ENCODE measurements around the gene CDC25C. TPM values are rescaled to one million over a fixed set of nuclear protein-coding genes. Genes with fewer than 3 reads are reported as not detected.
"Not testable (repeated sequence)": the region's sequence is repeated elsewhere in the genome, so short reads cannot be mapped to it uniquely, and the experiment has no call there.

CDC25C gene
- polyA plus RNA-seq, 10 donors = 2.6 to 5.5 (median 4.0) TPM

DNA sequence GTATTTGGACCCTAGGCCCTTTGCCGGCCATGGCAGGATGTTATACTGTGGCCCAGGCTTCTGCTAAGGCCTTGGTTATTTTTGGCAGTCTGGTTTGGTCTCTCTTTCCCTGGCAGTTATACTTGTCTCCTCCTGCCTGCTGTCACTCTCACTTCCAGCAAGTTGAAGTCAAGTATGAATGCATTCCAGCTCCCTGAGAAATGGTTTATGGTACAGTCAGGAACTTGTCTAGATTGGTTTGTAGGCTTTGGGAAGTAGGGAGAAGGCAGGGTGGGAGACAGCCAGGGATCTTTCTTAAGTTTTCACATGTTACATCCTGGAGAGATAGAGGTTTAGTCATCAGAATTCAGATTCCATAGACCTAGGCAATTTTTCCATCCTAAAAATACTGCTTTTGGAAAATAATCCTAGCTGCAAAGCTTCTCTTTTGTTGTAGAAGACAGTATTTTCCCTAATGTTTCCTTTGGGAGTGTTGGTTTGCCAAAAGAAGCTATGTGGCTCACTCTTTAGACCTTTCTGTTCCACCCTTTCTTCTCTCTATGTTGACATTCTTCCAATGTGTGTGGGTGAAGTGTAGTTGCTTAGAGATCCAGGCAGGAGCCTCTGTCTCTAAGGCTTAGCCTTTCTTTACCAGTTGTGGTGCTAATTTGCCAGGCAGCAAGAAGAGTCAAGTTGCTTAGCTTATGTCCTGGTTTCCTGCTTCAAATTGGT, 18.4 kb upstream of the CDC25C start:
- no peak for DNase-seq

DNA sequence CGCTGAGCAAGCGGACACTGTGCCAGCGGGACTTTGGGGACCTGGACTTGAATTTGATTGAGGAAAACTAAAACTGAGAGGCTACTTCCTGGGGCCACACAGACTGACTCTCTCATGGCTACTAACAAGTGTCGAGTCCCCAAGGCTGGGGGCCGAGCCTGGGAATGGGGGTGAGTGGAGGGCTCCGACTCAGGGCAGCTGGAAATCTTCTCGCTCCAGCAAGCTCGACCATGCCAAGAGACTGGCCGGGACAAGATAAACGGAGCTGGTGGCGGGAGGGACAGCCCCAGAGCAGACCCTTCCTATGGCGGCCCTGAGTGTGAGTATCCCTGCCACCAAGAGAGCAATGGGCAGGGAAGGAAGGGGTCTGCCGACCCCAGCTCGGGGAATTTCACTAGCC, 15.3 kb upstream of the CDC25C start:
- DNase-seq = no peak

DNA sequence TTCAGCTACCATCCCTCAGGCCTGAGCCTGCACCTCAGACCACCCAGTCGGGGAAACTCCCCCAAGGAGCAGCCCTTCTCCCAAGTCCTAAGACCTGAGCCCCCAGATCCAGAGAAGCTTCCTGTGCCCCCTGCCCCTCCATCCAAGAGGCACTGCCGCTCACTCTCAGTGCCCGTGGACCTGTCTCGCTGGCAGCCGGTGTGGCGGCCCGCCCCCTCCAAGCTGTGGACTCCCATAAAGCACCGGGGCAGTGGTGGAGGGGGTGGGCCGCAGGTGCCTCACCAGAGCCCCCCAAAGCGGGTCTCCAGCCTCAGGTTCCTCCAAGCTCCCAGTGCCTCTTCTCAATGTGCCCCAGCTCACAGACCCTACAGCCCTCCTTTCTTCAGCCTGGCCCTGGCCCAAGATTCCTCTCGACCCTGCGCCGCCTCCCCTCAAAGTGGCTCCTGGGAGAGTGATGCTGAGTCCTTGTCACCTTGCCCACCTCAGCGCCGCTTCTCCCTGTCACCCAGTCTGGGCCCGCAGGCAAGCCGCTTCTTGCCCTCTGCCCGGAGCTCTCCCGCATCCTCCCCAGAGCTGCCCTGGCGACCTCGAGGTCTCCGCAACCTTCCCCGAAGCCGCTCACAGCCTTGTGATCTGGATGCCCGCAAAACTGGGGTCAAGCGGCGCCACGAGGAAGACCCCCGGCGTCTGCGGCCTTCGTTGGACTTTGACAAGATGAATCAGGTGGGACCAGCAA, 13.5 kb upstream of the CDC25C start:
- DNase-seq = no peak

DNA sequence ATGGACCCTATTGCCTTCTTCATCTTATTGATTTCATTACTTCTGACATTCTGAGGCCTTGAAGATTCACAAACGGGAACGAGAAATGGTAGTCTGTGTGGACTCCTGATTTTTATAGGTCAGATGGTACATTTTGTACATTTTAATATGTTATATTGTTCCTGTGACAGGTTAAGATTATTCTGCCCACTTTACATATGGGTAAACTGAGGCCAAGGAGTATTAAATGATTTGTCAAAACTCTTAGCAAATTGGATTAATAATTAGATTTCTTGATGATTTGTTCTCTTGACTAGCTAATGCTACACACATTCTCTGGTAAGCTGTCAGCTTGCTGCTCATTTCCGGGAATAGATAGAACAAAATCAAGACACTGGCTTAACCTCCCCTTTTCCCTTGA, 8.4 kb upstream of the CDC25C start:
- DNase-seq = no peak

DNA sequence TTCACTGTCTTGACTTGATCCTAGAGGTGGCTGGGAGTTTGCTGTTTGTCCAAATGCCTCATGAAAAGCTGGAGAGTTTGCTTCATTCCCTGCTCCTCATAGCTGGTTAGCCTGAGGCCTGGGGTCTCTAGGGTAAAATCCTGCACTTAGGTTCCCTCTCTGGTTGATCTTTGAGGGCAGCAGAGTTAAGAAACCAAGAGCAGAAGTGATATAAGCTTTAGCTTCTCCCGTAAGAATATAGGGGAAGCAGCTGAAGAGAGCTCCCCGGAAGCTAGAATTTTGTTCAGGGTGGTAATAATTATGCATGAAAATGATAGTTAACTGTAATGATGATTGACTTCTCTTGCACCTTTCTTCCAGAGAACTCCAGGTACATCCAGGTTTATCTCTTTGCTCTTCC, 7.9 kb upstream of the CDC25C start:
- no peak for DNase-seq

DNA sequence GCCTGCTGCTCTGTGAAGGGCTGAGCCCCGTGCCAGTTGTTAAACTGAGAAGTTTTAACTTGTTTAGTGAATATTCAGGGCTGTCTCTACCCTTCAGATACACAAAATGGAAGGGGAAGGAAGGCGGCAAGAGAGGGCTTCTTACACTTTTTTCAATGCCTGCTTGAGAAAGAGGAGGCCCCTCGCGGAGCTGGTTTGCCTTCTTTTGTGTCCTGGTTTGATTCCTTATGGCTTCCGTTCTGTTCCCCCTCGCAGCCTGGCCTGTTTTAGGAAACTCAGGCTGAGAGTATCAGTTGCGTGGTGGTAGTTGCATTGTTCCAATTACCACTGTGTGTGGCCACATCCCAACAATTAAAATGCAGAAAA, 7.5 kb upstream of the CDC25C start:
- DNase-seq = peak in 2 of 3 donors; percentile 24 to 72

DNA sequence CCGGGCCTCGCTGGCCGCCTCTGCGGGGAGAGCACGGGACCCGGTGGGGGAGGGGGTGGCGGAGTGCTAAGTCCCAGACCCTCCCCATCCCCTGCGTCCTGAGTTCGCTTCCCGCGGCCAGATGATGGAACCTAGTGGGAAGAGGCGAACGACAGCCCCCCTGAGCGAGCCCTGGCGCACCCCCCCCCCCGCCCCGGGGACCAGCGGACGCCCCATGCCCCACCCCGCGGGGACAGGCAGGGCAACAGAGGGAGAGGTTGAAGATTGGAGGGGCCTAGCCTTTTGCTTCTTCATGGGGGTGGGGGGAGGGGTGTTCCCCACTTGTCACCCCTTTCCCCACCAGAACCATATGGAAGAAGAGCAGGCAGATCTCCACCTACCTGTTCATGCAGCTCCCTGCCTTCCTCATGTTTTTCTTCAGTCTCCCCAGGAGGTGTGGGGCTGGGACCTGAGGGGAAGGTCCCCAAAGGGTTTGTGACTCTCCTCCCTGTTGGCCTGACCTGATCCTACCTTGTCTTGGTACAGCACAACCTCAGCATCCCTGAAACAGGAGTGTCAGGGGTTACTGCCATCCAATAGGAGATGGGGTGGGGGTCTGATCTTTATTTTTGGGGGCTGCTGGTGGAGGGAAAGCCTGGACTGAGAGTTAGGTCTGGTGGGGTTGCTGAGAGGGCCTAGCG, 6.9 kb upstream of the CDC25C start:
- DNase-seq = peak in 1 of 3 donors; percentile 59

DNA sequence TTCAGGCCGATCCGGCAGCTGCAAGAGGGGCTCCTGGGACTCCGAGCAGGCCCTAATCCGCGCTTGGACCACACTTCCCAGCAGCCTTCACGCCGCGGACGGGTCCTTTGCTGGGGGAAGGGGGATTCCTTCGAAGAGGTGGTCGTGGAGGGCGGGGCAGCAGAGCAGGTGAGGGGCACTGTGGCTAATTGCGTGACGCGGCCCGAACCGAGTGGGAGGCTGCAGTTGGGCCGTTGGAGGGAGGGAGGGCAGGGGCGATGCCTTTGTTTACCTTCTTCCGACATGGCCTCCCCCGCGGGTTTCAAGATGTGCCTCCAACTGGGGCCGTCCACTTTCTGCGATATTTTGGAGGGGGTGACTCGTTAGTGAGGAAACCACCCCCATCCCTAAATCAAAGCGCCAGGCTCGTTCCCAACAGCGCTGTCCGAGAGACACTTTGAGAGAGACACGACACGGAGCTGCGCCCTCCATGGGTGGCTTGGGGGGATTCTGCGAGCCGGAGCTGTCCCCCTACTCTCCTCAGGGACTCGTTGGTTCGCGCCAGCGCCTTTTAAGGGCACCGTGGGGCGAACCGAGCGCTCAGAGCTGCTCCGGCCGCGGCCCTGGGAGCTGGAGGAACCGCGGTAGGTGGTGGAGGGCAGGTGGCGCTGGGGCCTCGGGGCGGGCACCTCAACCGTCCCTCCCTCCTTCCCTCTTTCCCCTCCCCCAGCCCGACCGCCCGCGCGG, 6.2 kb upstream of the CDC25C start, which contains the start of gene FAM53C:
FAM53C (plus strand) TSS at position 582 of the 726 bp plus-strand sequence. CDS start 3,070 bp downstream, outside the sequence.
- DNase-seq = peak; percentile 95 to 99 (median 95)

DNA sequence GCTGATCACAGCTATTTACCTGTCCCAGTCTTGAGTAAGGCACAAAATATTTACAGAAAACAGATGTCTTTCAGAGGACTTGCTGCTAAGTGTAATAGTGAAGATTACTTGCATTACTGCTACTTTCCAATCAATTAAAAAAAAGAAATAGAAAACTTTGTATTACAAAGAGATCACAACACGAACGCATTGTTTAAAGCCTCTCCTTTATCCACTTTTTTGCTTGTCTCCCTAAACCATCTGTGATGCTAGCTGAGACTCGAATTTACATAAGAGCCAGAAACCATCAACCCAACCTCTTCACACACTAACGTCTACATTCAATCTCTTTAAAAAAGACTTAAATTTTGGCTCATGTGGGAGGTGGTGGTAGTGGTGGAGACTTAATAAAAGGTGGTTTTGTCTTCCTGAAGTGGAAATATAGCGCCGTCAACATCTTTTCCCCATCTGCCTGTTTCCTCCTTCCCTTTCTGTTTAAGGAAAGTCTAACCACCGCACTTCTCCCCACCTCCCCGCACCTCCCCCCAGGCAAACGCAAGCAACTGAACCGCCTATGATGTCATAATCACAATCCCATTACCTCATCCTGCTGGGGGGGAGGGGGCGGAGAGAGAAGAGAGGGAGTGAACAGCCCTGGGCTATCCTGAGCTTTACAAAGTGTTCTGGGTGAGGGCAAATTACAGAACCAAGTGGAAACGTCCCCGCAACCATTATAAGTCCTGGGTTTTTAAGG, 5.5 kb upstream of the CDC25C start:
- no peak for DNase-seq

DNA sequence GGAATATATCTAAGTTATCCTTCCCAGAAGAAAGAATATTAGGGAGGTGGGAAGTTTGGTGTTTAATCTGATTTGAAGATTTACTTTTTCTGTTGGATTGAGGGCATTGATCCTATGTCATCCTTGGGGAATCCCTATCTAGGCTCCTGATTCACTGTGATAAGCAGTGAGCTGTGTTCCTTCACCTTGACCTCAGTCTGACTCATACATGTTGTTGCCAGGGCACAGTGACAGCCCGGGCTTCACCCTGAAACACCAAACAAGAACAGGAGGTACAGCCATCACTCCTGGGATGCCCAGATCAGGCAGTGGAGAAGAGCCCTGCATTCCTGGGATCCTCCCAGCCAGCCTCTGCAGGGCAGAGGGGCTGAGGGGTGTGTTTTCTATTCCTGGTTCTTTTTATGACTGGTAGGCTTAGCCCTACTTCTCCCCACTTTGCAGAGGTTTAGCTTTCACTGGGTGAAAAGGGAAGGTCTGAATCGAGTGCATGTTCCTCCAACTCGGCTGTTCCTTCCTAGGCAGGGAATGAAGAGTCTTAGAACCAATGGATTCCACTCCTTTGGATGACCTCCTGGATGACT, 3.4 kb upstream of the CDC25C start:
- DNase-seq = no peak

DNA sequence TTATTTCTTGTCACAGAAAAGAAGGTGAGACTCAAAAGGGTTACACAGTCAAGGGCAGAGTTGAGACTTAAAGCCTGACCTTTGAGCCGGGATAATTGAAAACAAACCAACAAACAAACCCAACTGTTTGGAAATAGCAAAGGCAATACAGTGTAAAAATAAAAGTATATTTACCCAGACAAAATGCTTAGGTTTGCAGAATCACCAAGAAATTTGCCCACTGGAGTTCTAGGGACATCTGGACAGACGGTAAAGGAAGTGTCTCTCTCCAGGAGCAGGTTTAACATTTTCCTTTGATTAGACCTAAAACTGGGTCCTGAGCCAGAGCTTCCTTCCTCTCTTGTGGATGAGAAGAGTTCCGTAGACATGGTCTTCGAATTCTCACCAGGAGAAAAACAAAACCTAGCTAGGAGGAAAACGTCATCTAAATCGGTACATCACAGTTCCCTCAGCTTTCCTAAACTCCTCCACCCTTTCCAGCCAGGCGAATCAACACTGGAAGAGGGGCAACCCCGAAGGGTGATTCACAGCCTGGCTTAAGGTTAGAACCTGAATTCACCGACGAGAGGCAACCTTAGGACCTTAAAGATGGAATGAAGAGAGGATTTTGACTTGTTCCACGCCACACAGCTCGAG, 673 bp downstream of the CDC25C start:
- DNase-seq = no peak

DNA sequence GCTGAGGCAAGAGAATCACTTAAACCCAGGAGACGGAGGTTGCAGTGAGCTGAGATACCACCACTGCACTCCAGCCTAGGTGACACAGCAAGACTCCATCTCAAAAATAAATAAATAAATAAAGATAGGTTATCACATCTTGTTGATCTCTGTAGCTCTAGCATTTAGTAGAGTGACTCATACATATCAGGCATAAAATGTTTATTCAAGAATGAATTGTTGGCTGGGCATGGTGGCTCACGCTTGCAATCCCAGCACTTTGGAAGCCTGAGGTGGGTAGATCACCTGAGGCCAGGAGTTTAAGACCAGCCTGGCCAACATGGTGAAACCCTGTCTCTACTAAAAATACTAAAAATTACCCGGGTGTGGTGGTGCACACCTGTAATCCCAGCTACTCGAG, 13.4 kb downstream of the CDC25C start:
- DNase-seq = not testable (repeated sequence)

DNA sequence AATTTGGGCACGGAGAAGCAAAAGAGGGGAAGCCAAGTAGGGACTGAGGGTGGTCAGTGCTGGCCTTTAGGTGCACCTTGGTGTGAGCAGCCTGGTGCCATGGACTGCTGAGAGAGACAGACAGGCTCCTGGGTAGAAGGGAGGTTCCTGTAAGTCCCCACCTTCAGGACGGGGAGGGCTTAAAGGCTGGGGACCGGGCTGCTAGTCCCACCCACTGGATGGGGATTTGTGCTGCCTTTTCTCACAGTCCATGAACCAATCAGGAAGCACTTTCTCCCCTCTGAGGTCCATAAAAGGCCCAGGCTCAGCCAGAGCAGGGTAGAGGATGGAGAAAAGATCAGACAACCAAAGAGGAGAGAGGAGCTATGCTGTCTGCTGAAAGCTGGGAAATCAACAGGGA, 15.2 kb downstream of the CDC25C start:
- DNase-seq = no peak

DNA sequence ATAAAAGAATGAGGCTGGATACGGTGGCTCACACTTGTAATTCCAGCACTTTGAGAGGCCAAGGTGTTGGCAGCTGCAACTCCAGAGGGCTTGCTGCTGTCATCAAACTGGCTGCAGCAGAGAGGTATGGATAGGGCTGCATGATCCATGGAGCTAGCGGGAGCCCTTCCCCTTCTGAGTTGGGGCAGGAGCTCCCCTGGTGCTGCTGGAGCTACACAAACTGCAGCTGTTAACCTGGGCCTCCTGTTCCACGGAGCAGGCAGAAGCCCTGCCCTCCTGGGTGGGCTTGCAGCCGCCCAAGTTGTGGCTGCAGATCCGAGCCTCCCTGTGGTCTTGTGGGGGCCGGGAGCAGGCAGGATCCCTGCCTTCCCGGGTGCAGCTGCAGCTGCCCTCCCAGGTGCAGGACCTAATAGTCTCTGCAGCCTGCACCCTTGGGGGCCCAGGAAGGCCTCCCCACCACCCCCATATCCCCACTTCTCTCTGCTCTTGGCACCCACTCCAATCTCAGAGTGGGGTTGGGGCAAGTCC, 15.8 kb downstream of the CDC25C start:
- no peak for DNase-seq

DNA sequence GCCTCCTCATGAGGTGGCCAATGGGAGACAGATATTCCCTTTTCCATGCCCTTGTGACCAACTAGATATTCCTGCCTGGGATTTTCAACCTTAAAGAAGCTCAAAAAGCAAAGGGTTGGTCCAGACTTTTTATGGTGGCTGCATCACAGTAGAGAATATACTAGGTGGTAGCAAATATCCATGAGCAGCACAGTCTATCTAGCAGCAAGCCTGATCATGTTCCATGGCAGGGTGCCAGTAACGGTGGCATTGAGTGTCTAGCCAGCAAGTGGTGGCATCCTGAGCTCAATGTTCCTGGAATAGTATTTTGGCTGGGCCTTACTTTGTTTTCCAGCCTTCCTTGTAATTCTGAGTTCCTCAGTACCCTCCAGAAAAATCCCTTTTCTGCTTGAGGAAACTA, 25.8 kb downstream of the CDC25C start:
- DNase-seq = peak; percentile 16 to 53 (median 42)

DNA sequence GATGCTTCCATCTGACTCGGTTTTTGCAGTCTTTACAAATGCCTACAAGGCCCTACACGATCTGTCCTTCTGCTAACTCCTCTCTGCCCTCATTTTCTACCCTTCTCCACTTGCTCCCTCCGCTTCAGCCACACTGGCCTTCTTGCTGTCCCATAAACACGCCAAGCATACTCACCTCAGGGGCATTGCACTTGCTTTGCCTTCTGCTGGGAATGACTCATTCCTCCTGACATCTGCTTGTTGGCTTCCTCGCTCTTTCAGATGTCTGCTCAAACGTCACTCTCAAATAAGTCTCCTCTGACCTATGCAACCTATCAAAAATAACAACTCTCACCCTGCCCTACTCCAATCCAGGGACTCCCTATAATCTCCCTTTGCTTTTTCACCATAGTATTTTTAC, 28.2 kb downstream of the CDC25C start:
- no peak for DNase-seq

DNA sequence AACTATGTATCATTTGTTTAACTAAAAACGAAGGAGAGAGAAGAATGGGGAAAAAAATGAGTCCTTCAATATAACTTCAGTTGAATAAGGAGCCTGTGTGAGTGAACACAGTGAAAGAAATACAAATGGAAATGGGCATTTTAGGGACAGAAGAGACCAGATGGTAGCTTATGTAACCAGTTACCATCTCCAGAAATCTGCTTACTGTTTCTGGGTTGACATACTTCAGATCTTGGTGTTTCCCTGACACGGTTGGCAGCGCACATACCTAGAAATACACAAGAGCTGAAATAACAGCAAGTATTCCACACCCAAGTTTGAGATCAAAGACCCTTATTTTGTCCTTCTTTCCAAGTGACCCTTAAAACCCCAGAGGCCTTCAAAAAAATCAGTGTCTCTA, 42.3 kb downstream of the CDC25C start:
- no peak for DNase-seq

DNA sequence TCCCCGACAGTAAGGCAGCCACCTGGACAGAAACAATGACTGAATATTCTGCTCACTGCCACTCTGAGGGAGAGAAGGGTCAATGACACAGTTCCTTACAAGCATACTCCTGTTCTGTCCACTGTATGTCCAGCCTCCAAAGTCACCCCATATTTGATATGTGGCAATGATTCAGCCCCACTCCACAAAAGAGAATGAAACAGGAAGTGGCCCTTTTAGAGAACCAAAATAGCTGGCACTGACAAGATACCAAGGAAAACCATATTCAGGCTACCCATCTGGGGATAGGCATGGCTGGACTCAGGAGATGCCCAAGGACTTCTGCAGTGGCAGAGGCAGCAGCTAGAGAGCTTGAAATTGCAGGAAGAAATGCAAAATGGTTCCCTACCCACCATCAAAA, 44.4 kb downstream of the CDC25C start:
- DNase-seq = no peak

DNA sequence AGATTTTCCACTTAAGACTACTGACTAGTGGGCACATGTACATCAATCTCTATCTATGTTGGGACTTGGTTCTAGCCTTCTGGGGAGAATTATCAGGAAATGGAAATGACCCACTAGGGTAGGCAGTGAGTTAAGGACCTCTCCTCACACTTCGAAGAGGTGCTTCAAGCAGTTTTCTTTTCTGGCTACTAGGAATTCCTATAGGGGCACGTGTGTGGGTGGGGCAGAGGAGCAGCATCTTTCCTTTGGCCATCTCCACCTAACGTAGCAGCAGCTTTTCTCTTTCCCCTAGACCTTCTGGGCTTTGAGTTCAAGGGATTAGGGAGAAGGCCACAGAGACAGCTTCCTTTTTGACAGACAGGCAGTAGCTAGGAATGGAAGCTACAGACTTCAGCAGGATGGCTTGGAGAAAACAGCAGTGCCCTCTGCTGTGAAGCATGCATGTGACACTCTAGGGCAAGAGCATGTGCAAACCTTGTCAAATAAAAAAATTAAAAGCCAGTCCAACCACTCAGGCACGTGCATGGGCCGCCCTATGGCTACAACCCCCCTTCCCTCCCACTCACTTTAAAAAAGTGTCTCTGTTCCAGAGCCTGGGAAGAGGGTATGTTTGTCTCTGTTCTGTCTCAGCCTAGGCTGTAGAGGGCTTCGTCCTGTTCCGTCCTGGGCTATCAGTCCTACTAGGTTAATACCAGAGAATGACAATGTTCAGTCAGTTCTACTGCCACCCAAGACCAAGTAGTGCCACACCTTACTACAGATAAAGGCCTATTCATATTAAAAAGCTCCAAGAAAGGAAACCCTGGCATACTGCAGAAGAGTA, 48.5 kb downstream of the CDC25C start:
- DNase-seq = peak; percentile 11 to 43 (median 21)

All from muscle of back (tissue), 11 donors.